Raji (cell line): ENCODE measurements around the gene FGF8.

ENCODE experiments used
- POLR2A ChIP-seq: IDR thresholded peaks from 2 replicates; pipeline ENCODE4 v1.6.1; 2011; ENCODE audit warnings: low read depth, low read length, control low read depth; ENCODE audit not compliant: insufficient read depth

The FGF8 gene

GRCh38 chr10:101766753-101767599 lies 8.9 kb downstream of the FGF8 start:
- TF ChIP-seq POLR2A = no peak

GRCh38 chr10:101766306-101766705 lies 9.6 kb downstream of the FGF8 start:
- TF ChIP-seq POLR2A = no peak

- no peak for TF ChIP-seq POLR2A
Measured at GRCh38 chr10:101763141-101763846, 12.6 kb downstream of the FGF8 start.

- no peak for TF ChIP-seq POLR2A
Measured at GRCh38 chr10:101762736-101763135, 13.2 kb downstream of the FGF8 start.

- no peak for TF ChIP-seq POLR2A
Measured at GRCh38 chr10:101761226-101761625, 14.7 kb downstream of the FGF8 start.

- TF ChIP-seq POLR2A = no peak
Measured at GRCh38 chr10:101760510-101760909, 15.4 kb downstream of the FGF8 start.

GRCh38 chr10:101759309-101760247 lies 16.3 kb downstream of the FGF8 start:
- no peak for TF ChIP-seq POLR2A

- TF ChIP-seq POLR2A = no peak
Measured at GRCh38 chr10:101758858-101759257, 17.1 kb downstream of the FGF8 start.

GRCh38 chr10:101752241-101752640 lies 23.7 kb downstream of the FGF8 start:
- no peak for TF ChIP-seq POLR2A

- TF ChIP-seq POLR2A = no peak
Measured at GRCh38 chr10:101749047-101750016, 26.6 kb downstream of the FGF8 start.

GRCh38 chr10:101748496-101748895 lies 27.4 kb downstream of the FGF8 start:
- no peak for TF ChIP-seq POLR2A

- TF ChIP-seq POLR2A = no peak
Measured at GRCh38 chr10:101745074-101745696, 30.7 kb downstream of the FGF8 start.

- no peak for TF ChIP-seq POLR2A
Measured at GRCh38 chr10:101744267-101744666, 31.6 kb downstream of the FGF8 start.

GRCh38 chr10:101741938-101742337 lies 34.0 kb downstream of the FGF8 start:
- no peak for TF ChIP-seq POLR2A
